HS-27A (cell line): ENCODE data around the gene LATS1.
A peak's percentile ranks its signal among the peaks of the same experiment; 100 is the strongest.

Experiments
- DNase-seq: peaks from one replicate; pipeline ENCODE4 v3.0.0-alpha.2; 2012; ENCODE audit warnings: low read depth, missing footprints

The LATS1 gene

DNA sequence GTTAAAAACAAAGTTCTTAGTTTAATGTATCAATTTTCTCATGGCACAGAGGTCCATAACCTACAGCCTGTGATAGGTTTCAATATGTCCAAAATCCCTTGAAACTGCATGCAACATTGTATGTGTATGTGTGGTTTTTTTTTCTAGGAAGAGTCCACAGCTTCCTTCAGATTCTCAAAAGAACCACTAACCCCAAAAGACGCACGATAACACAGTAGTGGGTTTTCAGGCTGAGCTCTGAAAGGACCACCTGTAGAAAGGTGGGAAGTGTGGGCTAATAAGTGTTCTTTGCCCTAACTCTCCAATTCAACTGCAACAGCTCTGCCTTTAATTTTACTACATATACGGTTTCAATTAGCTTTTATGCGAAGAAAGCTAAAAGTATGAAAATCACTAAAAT, 57.9 kb downstream of the LATS1 start:
- DNase-seq = no peak

DNA sequence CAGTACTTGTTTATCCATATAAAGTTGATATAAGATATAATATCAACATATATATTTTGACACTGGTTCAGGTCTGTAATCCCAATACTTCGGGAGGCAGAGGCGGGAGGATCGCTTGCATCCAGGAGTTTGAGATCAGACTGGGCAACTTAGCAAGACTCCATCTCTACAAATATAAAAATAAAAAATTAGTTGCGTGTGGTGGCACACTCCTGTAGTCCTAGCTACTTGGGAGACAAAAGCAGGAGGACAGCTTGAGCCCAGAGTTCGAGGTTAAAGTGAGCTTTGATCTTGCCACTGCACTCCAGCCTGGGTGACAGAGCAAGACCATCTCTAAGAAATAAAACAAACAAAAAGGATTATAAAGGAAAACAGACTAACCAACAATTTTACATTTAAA, 60.5 kb downstream of the LATS1 start:
- DNase-seq = no peak

DNA sequence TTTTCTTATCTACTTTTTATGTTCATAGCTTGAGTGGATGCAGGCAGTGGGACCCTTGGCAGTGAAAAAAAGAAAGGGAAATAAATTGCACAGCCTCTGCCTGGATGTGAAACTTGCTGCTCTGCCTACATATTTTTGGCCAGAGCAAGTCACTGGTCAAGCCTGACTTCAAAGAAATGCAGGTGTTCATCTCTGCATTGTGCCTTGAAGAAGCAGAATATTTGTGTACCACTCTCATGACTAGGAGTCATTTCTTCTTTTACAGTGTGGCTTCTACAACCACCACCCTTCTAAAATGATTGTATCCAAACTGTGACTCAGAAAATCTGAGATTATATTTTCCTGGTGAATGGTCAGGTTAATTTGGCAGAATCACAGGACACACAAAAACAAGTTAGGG, 66.8 kb downstream of the LATS1 start:
- DNase-seq = no peak

DNA sequence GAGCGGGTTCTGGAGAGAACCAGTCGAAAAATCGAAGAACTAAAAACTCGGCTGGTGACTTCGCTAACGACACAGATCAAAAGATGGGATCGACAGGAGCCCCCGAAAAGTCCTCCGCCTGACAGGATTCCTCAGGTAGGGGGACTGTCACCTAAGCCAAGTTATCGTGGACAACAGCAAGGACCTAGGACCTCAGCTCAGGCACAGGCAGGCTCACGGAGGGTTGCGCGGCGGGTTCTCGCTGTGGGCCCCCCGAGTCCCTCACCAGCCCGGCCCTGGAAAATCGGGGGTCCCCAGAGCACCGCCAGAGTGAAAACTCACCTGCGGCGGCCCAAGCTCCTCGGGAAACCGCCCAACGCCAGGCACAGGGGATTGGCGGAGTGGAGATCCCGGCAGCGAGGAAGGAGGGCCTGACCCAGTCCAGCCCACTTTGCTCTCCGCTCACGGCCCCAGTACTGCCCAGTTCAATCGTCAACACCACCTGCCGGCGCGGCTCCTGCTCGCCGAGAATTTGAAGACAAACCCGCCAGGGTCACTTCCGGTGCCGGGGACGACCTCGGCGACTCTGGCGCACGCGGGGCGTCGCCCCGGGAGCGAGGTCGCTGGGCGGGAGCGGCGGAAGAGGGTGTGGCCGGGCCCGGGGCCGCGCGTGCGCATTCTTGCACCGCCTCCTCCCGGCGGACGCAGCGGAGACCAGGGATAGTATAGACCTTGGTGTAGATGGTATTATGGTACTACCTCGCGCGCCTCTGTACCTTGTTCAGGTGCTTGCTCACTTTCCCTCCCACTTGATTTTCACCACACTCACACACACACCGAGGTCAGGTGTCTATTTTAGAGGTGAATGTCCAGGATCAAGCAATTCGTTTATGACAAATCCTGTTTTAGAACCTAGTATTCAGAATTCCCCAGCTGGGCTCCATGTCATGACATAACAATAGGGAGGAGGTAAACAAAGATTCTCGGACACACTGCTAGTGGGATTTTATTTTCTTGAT, 69.5 kb downstream of the LATS1 start, which contains the start of gene KATNA1:
Gene KATNA1 (minus strand): TSS at position 567 of the 998 bp plus-strand sequence. CDS start 10,167 bp downstream, outside the sequence.
- peak; percentile 82 for DNase-seq

DNA sequence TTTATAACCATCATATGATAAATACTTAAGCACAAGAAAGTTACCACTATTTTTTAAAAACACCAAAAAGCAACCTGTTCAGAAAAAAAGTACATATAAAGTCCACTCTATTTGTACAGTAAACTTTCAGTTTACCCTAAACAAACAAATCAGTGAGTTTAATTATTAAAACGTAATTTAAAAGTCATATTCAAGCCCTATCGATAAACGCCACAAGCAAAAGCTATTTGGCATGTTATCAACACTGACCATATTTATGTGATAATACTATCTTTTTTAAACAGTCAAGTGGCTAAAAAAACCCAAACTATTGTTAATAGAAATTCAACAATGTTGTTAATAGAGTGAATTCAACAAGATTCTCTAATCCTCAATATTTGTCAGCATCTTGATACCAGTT, 71.3 kb downstream of the LATS1 start:
- no peak for DNase-seq

DNA sequence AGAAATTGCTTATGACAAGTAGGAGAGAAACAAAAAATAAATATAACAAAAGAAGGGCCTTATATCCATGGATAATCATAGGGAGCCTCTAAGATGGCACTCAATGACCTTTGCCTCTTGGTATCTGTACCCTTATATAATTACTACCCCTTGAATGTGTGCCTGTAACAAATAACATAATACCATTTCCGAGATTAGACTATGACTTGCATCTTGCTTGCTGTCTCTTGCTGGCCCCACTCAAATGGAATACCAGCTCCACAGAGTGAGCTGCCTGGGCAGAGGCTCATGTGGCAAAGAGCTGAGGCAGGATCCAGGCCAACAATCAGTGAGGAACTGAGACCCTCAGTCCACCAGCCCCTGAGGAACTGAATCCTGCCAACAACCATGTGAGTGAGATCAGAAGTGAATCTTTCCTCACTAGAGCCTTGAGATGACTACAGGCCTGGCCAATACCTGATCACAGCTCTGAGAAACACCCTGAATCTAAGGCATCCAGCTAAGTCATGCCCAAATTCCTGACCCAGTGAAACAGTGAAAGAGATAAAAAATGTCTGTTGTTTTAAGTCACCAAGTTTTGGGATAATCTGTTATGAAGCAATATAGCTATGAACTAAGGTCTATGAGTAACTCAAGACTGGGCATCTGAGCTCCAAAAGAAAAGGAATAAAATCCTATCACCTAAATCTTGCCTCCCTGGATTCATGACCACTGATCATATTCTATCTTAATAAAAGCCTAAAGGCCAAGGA, 74.9 kb downstream of the LATS1 start:
- DNase-seq = no peak

DNA sequence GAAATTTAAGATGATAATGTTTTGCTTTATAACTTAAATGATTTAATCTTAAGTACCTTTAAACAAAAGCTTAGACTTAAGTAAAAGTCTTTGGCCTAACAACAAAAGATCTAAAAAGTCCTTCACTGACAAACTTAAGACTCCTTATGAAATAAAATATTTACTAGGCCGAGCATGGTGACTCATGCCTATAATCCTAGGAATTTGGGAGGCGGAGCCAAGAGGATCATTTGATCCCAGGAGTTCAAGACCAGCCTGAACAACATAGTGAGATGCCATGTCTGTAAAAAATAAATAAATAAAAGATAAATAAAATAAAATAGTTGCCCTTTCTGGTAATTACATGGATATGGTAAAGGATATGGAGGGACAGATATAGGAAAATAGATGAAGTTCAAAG, 81.8 kb downstream of the LATS1 start:
- DNase-seq = peak; percentile 64

DNA sequence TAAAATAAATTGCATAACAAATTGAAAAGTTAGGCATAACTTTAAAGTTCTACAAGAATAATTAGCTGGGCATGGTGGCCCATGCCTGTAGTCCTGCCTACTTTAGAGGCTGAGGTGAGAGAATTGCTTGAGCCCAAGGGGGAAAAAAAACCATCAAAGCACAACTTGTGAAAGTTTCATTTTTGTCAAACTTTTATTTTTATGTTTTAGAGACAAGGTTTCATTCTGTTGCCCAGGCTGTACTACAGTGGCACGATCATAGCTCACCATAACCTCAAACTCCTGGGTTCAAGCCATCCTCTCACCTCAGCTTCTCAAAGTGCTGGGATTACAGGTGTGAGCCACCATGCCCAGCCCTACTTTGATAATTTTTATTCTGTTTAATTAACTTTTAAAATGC, 83.6 kb downstream of the LATS1 start:
- no peak for DNase-seq

DNA sequence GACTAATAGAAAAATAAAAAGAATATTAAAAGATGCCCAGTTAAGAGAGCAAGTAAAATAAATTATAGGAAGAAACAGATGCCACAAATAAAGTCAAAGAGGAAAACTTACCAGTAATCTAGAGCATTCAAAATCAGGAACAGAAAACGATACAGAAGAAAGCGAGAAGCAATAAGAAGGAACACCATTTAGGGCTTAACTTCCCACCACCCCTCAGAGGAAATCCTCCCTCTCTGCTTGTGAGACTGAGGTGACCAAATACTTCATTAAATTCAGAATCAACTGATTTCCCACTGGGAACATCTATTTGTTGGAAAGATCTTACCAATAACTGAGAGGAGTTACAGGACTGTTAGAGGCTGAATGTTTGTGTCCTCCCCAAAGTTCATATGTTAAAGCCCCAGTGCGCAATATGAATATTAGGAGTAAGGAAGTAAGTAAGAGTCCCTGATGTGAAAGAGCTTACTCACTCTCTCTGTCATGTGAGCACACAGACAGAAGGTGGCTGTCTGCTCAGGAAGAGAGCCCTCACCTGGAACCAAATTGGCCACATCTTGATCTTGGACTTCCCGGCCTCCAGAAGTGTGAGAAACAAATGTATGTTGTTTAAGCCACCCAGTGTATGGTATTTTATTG, 88.9 kb downstream of the LATS1 start:
- DNase-seq = no peak

DNA sequence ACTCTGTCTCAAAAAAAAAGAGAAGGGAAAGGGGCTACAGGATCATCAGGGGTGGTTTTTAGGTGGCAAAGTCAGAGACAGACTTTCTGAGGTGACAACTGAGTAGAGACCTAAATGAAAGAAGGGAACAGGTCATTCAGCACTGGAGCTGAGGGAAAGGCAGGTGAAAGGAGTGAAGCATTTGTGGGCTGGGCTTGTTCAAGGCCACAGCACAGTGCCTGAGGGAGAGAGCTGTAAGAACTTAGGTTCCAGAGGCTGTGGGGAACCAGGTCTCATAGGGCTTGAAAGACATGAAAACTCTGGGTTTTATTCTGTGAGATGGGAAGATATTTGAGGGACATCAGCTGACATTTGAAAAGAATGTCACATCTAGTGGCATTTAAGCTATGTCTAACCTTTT, 90.2 kb downstream of the LATS1 start:
- no peak for DNase-seq

DNA sequence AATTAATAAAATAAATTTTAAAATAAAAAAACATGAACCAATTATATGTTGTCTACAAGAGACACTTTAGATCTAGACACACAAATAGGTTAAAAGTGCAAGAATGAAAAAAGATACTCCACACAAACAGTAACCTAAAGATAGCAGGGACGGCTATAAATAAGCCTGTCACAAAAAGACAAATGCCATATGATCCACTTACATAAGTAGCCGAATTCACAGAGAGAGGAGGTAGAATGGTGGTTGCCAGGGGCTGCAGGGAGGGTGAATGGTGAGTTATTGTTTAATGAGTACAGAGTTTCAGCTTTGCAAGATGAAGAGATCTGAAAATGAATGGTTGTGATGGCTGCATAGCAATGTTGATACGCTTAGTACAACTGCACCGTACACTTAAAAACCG, 102.1 kb downstream of the LATS1 start:
- no peak for DNase-seq

DNA sequence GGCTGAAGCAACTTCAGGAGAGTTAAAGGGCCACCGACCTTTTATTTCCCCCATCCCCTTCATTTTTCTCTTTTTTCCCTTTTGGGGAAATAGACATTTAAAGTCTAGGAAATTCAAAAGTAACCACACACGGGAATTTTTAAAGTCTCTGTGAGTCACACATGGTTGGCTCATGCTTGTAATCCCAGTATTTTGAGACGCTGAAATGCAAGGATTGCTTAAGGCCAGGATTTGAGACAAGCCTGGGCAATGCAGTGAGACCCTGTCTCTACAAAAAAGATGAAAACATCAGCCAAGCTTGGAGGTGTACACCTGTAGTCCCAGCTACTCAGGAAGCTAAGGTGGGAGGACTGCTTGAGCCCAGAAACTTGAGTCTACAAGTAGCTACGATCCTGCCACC, 103.6 kb downstream of the LATS1 start:
- DNase-seq = no peak

DNA sequence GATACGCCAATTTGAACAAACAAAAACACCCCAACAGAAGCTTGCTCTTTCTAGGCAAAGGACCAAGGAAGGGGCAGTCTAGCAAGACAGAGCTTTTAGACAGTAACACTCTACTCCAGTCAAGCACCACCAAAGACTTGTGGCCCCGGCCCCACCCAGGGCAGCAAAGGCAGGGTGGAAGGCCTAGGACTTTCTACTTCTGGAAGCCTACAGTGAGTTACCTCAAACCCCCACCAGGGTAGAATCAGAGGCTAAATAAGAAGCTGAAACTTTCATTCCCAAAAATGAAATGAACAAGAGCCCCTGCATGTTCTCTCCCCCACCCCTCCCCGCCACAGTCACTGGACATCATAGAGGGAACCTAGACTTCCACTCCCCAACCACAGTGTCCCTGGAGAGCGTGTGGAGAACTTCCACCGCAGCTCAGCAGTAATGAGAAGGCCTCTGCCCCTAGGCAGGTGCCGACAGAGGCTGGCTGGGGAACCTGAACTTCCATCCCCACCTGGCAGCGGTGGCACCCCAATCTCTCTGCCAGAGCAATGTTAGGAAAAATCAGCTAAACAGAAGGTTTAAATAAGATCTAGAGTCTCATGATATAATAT, 109.4 kb downstream of the LATS1 start:
- DNase-seq = no peak
